Measurements from ENCODE around the gene POMGNT1.

The POMGNT1 gene

GRCh38 chr1:46157916-46158311 is 40.3 kb downstream of the POMGNT1 start:
- DNase-seq (ENCODE audit: low read depth, low spot score): no peak

DNA sequence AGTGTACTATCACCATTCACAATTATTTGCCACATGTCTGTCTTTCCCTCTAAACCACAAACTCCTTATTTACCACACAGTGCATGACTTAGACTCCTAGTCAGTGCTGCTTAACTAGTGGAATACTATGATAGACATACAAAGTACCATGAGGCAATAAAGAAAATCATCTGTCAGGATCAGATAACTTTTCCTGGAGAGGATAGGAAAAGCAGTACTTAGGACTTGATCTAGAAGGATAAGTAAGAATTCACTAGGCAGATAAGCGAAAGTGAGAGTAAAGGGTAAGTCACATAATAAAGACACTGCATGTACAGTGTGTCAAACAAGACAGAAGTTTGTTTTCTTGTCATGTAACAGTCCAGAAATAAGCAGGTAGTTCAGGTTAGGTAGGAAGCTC is 44.5 kb downstream of the POMGNT1 start:
- no peak for DNase-seq (ENCODE audit: low read depth, low spot score)

- no peak for DNase-seq (ENCODE audit: low read depth, low spot score)
Observed at GRCh38 chr1:46153228-46153627, 45.0 kb downstream of the POMGNT1 start.

- DNase-seq (ENCODE audit: low read depth, low spot score): no peak
Observed at GRCh38 chr1:46152016-46152415, 46.2 kb downstream of the POMGNT1 start.

DNA sequence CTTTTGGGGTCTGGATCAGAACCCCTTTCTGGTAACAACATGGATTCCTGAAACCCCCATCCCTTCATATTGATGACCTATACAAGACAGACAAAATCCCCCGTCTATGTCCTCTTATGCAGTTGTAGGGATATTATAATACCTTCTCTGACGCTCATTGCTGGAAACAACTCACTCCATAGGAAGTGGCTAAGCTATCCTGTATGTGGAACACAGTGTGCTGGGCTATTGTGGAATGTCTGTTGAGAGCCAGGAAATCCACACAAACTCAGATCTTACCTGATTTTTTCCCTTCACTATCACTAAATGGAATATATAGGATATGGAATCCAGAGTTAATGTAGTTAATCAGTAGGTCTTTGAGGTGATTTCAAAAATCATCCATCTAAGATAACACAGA is 48.1 kb downstream of the POMGNT1 start:
- no peak for DNase-seq (ENCODE audit: low read depth, low spot score)

- no peak for DNase-seq (ENCODE audit: low read depth, low spot score)
Observed at GRCh38 chr1:46148318-46148717, 49.9 kb downstream of the POMGNT1 start.

Data from smooth muscle cell of the brain vasculature (primary cell).